ENCODE data around the gene USP6. TPM values are rescaled to one million over a fixed set of nuclear protein-coding genes. Genes with fewer than 3 reads are reported as not detected.
"Not testable (repeated sequence)": the region's sequence is repeated elsewhere in the genome, so short reads cannot be mapped to it uniquely, and the experiment has no call there.

The USP6 gene
- total RNA-seq, 2 donors from 2014 or later = 0.02 to 0.19 TPM

- not testable (repeated sequence) for H3K36me3 Mint-ChIP-seq (ENCODE audit: insufficient read depth in 2 of 2); H3K4me1 Mint-ChIP-seq (ENCODE audit: low read depth); H3K27ac Mint-ChIP-seq; ATAC-seq (replicated peaks in 1 of 2); H3K4me3 Mint-ChIP-seq; DNase-seq; H3K9me3 Mint-ChIP-seq
- H3K27me3 Mint-ChIP-seq (ENCODE audit: low read depth) = peaks cover 46% of the 10 kb centered on the region
Observed at GRCh38 chr17:5124896-5125295, 9.1 kb downstream of the USP6 start.

GRCh38 chr17:5126719-5127488, 11.1 kb downstream of the USP6 start:
- DNase-seq = no peak
- H3K4me3 Mint-ChIP-seq = no peak overlapping the region

DNA sequence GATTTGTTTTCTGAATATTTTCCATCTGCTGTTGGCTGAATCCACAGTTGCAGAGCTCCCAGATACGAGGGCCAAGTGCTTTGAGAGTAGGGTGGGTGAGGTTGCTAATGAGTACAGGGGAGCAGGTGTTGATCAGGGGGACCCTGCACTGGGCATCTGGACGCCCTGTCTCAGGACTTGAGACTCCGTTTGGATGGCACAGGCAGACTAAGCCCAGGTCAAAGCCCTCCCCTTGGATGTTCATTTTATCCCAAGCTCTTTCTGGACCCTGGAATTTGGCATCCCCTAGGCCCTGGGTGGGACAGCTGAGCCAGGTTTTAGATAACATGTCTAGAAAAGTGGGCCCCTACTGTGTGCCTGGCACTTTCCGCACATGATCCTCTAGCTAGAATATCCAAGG, 12.1 kb downstream of the USP6 start:
- peaks cover 29% of the 10 kb centered on the region for H3K27me3 Mint-ChIP-seq (ENCODE audit: low read depth)
- H3K4me3 Mint-ChIP-seq = no peak overlapping the region
- ATAC-seq (replicated peaks in 1 of 2) (no peak), DNase-seq (no peak)
- no peak overlapping the region for H3K27ac Mint-ChIP-seq
- no peaks in the 10 kb centered on the region for H3K36me3 Mint-ChIP-seq (ENCODE audit: insufficient read depth in 2 of 2)
- H3K4me1 Mint-ChIP-seq (ENCODE audit: low read depth) = no peaks in the 10 kb centered on the region
- no peaks in the 10 kb centered on the region for H3K9me3 Mint-ChIP-seq

More at GRCh38 chr17:5126719-5127488, 11.1 kb downstream of the USP6 start:
- Mint-ChIP-seq H3K36me3 (ENCODE audit: insufficient read depth in 2 of 2) (no peaks in the 10 kb centered on the region), H3K27ac (no peak overlapping the region), H3K27me3 (ENCODE audit: low read depth) (peaks cover 38% of the 10 kb centered on the region), H3K9me3 (no peaks in the 10 kb centered on the region), H3K4me1 (ENCODE audit: low read depth) (no peaks in the 10 kb centered on the region)
- no peak for ATAC-seq (replicated peaks in 1 of 2)

DNA sequence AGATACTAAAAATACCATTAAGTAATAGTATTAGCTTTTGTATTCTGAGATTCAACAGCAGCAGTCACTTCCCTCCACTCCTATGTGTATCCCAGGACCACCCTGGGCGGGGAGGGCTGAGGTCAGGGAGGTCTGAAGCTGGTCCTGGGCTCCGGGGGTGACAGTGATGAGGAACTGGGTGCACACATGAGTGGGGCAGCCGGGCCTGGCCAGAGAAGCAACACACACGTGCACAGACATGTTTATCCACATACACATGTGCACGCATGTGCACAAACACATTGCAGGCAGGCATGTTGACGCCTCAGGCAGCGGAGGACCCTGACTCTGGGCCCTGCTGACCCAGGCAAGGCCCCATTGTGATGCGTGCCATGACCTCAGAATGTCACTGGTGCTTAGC, 12.6 kb downstream of the USP6 start:
- not testable (repeated sequence) for DNase-seq; H3K4me1 Mint-ChIP-seq (ENCODE audit: low read depth); ATAC-seq (replicated peaks in 1 of 2); H3K27ac Mint-ChIP-seq; H3K9me3 Mint-ChIP-seq; H3K4me3 Mint-ChIP-seq; H3K36me3 Mint-ChIP-seq (ENCODE audit: insufficient read depth in 2 of 2)
- peaks cover 29% of the 10 kb centered on the region for H3K27me3 Mint-ChIP-seq (ENCODE audit: low read depth)

DNA sequence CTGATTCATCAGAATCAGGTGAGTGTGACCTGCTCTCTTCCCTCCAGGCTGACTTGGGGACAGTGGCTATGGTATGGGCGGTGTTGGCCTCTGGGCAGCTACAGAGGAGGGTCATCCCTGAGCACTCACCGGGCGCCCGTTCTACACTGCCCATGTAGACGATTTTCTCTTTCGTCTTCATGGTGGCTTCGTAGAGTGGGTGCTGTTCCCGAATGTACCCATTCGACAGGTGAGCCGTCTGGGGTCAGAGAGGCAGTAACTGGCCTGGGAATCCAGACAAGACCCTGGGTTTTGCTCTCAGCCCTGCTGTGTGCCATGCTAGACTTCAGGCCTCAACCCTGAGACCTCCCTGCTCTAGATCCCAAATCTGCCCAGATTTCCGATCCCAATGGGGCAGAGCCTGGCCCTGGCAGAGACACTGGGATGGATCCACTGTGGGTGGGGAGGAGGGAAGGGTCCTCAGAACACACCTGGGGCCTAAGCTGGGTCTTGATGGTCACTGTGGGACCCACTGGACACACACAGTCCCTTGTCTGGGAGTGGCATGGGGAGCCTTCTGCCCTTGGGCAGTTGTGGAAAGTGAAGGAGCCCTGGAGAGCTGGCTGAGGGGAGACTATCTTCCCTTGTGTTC, 13.2 kb downstream of the USP6 start:
- peaks cover 23% of the 10 kb centered on the region for H3K27me3 Mint-ChIP-seq (ENCODE audit: low read depth)
- no peaks in the 10 kb centered on the region for H3K9me3 Mint-ChIP-seq
- no peak overlapping the region for H3K4me3 Mint-ChIP-seq
- DNase-seq (no peak), ATAC-seq (replicated peaks in 1 of 2) (no peak)
- H3K36me3 Mint-ChIP-seq (ENCODE audit: insufficient read depth in 2 of 2) = no peaks in the 10 kb centered on the region
- H3K4me1 Mint-ChIP-seq (ENCODE audit: low read depth) = no peaks in the 10 kb centered on the region
- no peak overlapping the region for H3K27ac Mint-ChIP-seq

DNA sequence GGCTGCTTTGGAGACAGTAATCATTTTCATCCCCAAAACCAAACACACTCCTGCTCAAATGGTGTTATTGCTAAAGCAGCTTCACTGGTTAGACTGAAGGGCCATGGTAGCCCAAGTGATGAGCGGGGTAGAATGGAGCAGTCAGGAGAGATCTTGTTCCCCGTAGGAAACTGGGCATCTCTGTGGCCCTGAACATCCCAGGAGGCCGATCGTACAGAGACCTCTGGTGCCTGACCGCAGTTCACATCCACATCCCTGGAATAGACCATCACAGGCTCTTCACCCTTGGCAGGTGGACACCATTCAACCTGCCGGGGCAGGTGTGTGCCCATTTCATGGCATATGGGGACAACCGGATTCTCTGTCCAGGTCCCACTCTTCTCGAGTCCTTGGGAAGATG, 13.9 kb downstream of the USP6 start:
- H3K36me3 Mint-ChIP-seq (ENCODE audit: insufficient read depth in 2 of 2); DNase-seq; H3K9me3 Mint-ChIP-seq; H3K4me3 Mint-ChIP-seq; H3K4me1 Mint-ChIP-seq (ENCODE audit: low read depth); ATAC-seq (replicated peaks in 1 of 2); H3K27ac Mint-ChIP-seq: not testable (repeated sequence)
- peaks cover 15% of the 10 kb centered on the region for H3K27me3 Mint-ChIP-seq (ENCODE audit: low read depth)

- ATAC-seq (replicated peaks in 1 of 2); H3K9me3 Mint-ChIP-seq; H3K36me3 Mint-ChIP-seq (ENCODE audit: insufficient read depth in 2 of 2); DNase-seq; H3K4me1 Mint-ChIP-seq (ENCODE audit: low read depth); H3K4me3 Mint-ChIP-seq; H3K27ac Mint-ChIP-seq: not testable (repeated sequence)
- H3K27me3 Mint-ChIP-seq (ENCODE audit: low read depth) = peaks cover 15% of the 10 kb centered on the region
Observed at GRCh38 chr17:5130261-5130660, 14.4 kb downstream of the USP6 start.

- H3K4me1 Mint-ChIP-seq (ENCODE audit: low read depth); H3K36me3 Mint-ChIP-seq (ENCODE audit: insufficient read depth in 2 of 2); ATAC-seq (replicated peaks in 1 of 2); DNase-seq; H3K4me3 Mint-ChIP-seq; H3K9me3 Mint-ChIP-seq; H3K27ac Mint-ChIP-seq: not testable (repeated sequence)
- H3K27me3 Mint-ChIP-seq (ENCODE audit: low read depth) = peaks cover 15% of the 10 kb centered on the region
Observed at GRCh38 chr17:5130687-5131086, 14.9 kb downstream of the USP6 start.

DNA sequence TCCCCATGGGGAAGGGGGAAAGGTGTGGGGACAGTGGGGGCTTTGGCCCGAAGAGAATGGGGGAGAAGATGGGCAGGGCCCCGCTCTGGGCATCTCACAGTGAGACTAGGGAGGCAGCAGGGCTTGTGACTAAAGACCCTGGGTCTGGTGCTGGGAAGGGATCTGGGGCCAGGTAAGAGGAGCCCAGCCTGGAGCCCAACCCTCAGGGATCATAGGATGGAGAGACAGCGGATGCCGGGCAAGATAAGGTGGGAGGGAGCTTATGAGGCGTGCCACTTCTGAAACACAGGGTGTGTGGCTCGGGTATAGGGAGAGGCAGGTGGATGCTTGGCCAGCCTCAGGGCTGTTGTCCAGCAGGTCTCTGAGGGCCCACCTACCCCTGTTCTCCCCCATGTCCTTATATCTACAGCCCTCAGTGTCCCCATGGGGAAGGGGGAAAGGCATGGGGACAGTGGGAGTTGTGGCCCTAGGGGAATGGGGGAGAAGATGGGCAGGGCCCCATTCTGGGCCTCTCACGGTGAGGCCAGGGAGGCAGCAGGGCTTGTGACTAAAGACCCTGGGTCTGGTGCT, 15.4 kb downstream of the USP6 start:
- Mint-ChIP-seq H3K27me3 (ENCODE audit: low read depth) (peaks cover 11% of the 10 kb centered on the region), H3K9me3 (no peaks in the 10 kb centered on the region), H3K36me3 (ENCODE audit: insufficient read depth in 2 of 2) (no peaks in the 10 kb centered on the region), H3K27ac (no peak overlapping the region), H3K4me3 (no peak overlapping the region), H3K4me1 (ENCODE audit: low read depth) (no peaks in the 10 kb centered on the region)
- ATAC-seq (replicated peaks in 1 of 2) = no peak
- DNase-seq = no peak

DNA sequence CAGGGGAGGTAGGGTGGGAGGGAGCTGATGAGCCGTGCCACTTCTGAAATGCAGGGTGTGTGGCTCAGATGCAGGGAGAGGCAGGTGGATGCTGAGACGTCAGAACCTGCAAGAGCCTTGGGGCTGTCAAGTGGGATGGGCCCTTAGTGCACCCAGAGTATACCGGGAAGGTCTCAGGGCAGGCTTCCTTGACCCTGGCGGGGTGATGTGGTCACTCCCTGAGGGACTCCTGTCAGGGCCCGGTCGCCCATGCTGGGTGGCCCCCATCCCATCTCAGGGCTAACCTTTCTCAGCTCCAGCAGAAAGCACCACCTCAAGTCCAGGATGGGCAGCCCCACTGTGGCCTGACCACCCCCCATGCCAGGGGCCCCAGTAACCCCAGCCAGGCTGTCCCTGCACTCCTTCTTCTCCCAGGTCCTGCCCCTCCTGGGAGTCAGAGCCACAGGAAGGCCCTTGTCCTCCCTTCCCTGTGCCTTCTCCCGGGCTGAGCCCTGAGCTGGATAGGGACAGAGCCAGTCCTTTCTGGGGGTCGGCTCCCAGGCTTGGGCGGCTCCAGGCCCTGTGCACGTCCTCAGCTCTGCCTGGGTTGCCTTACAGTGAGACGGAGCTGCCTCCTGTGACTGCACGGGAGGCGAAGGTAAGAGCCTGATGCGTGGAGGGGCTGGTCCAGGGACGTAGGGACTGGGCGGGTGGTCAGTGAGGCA, 16.1 kb downstream of the USP6 start:
- H3K4me1 Mint-ChIP-seq (ENCODE audit: low read depth); ATAC-seq (replicated peaks in 1 of 2); H3K9me3 Mint-ChIP-seq; H3K27ac Mint-ChIP-seq; H3K27me3 Mint-ChIP-seq (ENCODE audit: low read depth); DNase-seq; H3K36me3 Mint-ChIP-seq (ENCODE audit: insufficient read depth in 2 of 2); H3K4me3 Mint-ChIP-seq: not testable (repeated sequence)

- not testable (repeated sequence) for H3K4me3 Mint-ChIP-seq; DNase-seq; H3K4me1 Mint-ChIP-seq (ENCODE audit: low read depth)
Observed at GRCh38 chr17:5132503-5133225, 16.8 kb downstream of the USP6 start.

GRCh38 chr17:5133311-5133710, 17.5 kb downstream of the USP6 start:
- no peak overlapping the region for H3K4me3 Mint-ChIP-seq
- no peaks in the 10 kb centered on the region for H3K9me3 Mint-ChIP-seq
- no peak overlapping the region for H3K27ac Mint-ChIP-seq
- DNase-seq (no peak), ATAC-seq (replicated peaks in 1 of 2) (no peak)
- H3K36me3 Mint-ChIP-seq (ENCODE audit: insufficient read depth in 2 of 2) = no peaks in the 10 kb centered on the region
- H3K27me3 Mint-ChIP-seq (ENCODE audit: low read depth) = no peaks in the 10 kb centered on the region
- H3K4me1 Mint-ChIP-seq (ENCODE audit: low read depth) = no peaks in the 10 kb centered on the region

More at GRCh38 chr17:5132503-5133225, 16.8 kb downstream of the USP6 start:
- H3K27ac Mint-ChIP-seq; H3K9me3 Mint-ChIP-seq; H3K36me3 Mint-ChIP-seq (ENCODE audit: insufficient read depth in 2 of 2); H3K27me3 Mint-ChIP-seq (ENCODE audit: low read depth); ATAC-seq (replicated peaks in 1 of 2): not testable (repeated sequence)

DNA sequence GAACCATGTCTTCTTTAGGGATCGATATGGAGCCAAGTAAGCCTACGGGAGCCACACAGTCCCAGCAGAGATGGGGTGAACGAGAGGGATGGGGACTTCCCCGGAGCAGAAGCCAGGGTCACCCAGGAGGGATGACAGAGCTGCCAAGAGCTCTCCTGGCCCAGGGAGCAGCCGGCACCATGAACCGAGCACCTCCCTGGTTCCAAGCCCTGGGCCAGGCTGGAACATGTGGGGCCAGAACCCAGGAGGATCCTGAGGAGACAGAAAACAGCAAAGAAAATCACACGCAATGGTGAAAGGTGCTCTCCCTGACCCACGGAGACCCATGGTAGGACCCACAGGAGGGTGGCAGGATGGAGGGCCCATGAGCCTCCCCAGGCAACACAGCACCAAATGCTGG, 18.1 kb downstream of the USP6 start:
- not testable (repeated sequence) for H3K27ac Mint-ChIP-seq; H3K4me3 Mint-ChIP-seq; H3K4me1 Mint-ChIP-seq (ENCODE audit: low read depth); H3K36me3 Mint-ChIP-seq (ENCODE audit: insufficient read depth in 2 of 2); DNase-seq; H3K27me3 Mint-ChIP-seq (ENCODE audit: low read depth); ATAC-seq (replicated peaks in 1 of 2); H3K9me3 Mint-ChIP-seq
